H9 (cell line): ENCODE results near the gene ENPP6. TPM values are rescaled to one million over a fixed set of nuclear protein-coding genes. Genes with fewer than 3 reads are reported as not detected.

Source experiments
- DNase-seq: peaks from one replicate; pipeline ENCODE4 v3.0.0-alpha.2; 2017
- H2AFZ ChIP-seq: one replicate; pipeline ENCODE4 v1.6.1; 2013; ENCODE audit warnings: mild to moderate bottlenecking, low read length, control low read depth, moderate library complexity
- H2AK5ac ChIP-seq: 2 replicates; pipeline ENCODE4 v1.6.1; 2013; ENCODE audit warnings: low read length, control low read depth, mixed read lengths; ENCODE audit not compliant: insufficient read length
- H2BK120ac ChIP-seq: one replicate; pipeline ENCODE4 v1.6.1; 2013; ENCODE audit warnings: low read depth, mild to moderate bottlenecking, low read length, control low read depth, inconsistent platforms; ENCODE audit not compliant: poor library complexity, severe bottlenecking
- H2BK12ac ChIP-seq: 2 replicates; pipeline ENCODE4 v1.6.1; 2013; ENCODE audit warnings: low read length, control low read depth, mixed read lengths, low read depth; ENCODE audit not compliant: insufficient read length
- H2BK15ac ChIP-seq: 2 replicates; pipeline ENCODE4 v1.6.1; 2013; ENCODE audit warnings: low read depth, low read length, control low read depth
- H2BK20ac ChIP-seq: one replicate; pipeline ENCODE4 v1.6.1; 2013; ENCODE audit warnings: low read depth, mild to moderate bottlenecking, low read length, control low read depth, inconsistent platforms; ENCODE audit not compliant: poor library complexity, severe bottlenecking
- H2BK5ac ChIP-seq: 2 replicates; pipeline ENCODE4 v1.6.1; 2013; ENCODE audit warnings: low read length, control low read depth, mixed read lengths; ENCODE audit not compliant: insufficient read length
- H3K14ac ChIP-seq: 2 replicates; pipeline ENCODE4 v1.6.1; 2013; ENCODE audit warnings: low read length, control low read depth; ENCODE audit not compliant: insufficient read depth
- H3K18ac ChIP-seq: 2 replicates; pipeline ENCODE4 v1.6.1; 2013; ENCODE audit warnings: low read depth, mild to moderate bottlenecking, mixed read lengths, low read length, control low read depth; ENCODE audit not compliant: insufficient read length
- H3K23ac ChIP-seq: 2 replicates; pipeline ENCODE4 v1.6.1; 2013; ENCODE audit warnings: low read length, control low read depth, mixed read lengths, low read depth; ENCODE audit not compliant: insufficient read length
- H3K23me2 ChIP-seq: 2 replicates; pipeline ENCODE4 v1.6.1; 2013; ENCODE audit warnings: low read depth, mild to moderate bottlenecking, mixed read lengths, low read length, control low read depth; ENCODE audit not compliant: insufficient read length, poor library complexity, severe bottlenecking
- H3K27ac ChIP-seq: 2 replicates; pipeline ENCODE4 v1.5.1; 2013; ENCODE audit warnings: low read length, control low read depth, mixed read lengths, low read depth; ENCODE audit not compliant: insufficient read length
- H3K27me3 ChIP-seq: 2 replicates; pipeline ENCODE4 v1.6.1; 2013; ENCODE audit warnings: low read length, control low read depth, inconsistent platforms; ENCODE audit not compliant: insufficient read depth
- H3K4ac ChIP-seq: 2 replicates; pipeline ENCODE4 v1.6.1; 2013; ENCODE audit warnings: low read depth, mild to moderate bottlenecking, control low read depth, inconsistent platforms, low read length, moderate library complexity
- H3K4me1 ChIP-seq: 2 replicates; pipeline ENCODE4 v1.6.1; 2013; ENCODE audit warnings: low read length, control low read depth, inconsistent platforms; ENCODE audit not compliant: insufficient read depth
- H3K4me2 ChIP-seq: 2 replicates; pipeline ENCODE4 v1.6.1; 2013; ENCODE audit warnings: low read length, control low read depth, mixed read lengths; ENCODE audit not compliant: insufficient read length, insufficient read depth
- H3K56ac ChIP-seq: 2 replicates; pipeline ENCODE4 v1.6.1; 2013; ENCODE audit warnings: low read depth, mild to moderate bottlenecking, mixed read lengths, low read length, control low read depth; ENCODE audit not compliant: insufficient read length
- H3K79me1 ChIP-seq: 2 replicates; pipeline ENCODE4 v1.6.1; 2013; ENCODE audit warnings: low read depth, mild to moderate bottlenecking, moderate library complexity, low read length, control low read depth, inconsistent platforms; ENCODE audit not compliant: insufficient read depth, poor library complexity, severe bottlenecking
- H3K79me2 ChIP-seq: 2 replicates; pipeline ENCODE4 v1.6.1; 2013; ENCODE audit warnings: low read length, control low read depth, inconsistent platforms; ENCODE audit not compliant: insufficient read depth
- H3K9ac ChIP-seq: 2 replicates; pipeline ENCODE4 v1.6.1; 2013; ENCODE audit warnings: low read length, control low read depth, mixed read lengths; ENCODE audit not compliant: insufficient read length; ENCODE audit errors: extremely low read depth
- H3K9me3 ChIP-seq: one replicate; pipeline ENCODE4 v1.6.1; 2013; ENCODE audit warnings: low read depth, low read length, inconsistent platforms; ENCODE audit not compliant: control insufficient read depth
- H3T11ph ChIP-seq: one replicate; pipeline ENCODE4 v1.6.1; 2013; ENCODE audit warnings: mild to moderate bottlenecking, low read length, control low read depth, inconsistent platforms
- H4K20me1 ChIP-seq: one replicate; pipeline ENCODE4 v1.6.1; 2013; ENCODE audit not compliant: control insufficient read depth, insufficient read length, insufficient read depth
- H4K5ac ChIP-seq: 2 replicates; pipeline ENCODE4 v1.6.1; 2013; ENCODE audit warnings: low read depth, mild to moderate bottlenecking, mixed read lengths, low read length, control low read depth; ENCODE audit not compliant: insufficient read length
- H4K8ac ChIP-seq: replicated peaks from 2 replicates; pipeline ENCODE4 v1.6.1; 2013; ENCODE audit warnings: low read length, control low read depth, mixed read lengths, low read depth; ENCODE audit not compliant: insufficient read length
- H4K91ac ChIP-seq: 2 replicates; pipeline ENCODE4 v1.6.1; 2013; ENCODE audit warnings: low read depth, mild to moderate bottlenecking, moderate library complexity, mixed read lengths, low read length, control low read depth; ENCODE audit not compliant: insufficient read length
- H3K27ac Mint-ChIP-seq, 3 experiments: 2 replicates in 2 of 3; 3 replicates in 1 of 3; pipeline ENCODE4 v1.8.0; 2020 to 2021; ENCODE audit warnings: mixed read lengths in 3 of 3, mild to moderate bottlenecking in 1 of 3, moderate library complexity in 1 of 3
- H3K27me3 Mint-ChIP-seq: 2 replicates; pipeline ENCODE4 v1.8.0; 2021; ENCODE audit warnings: low read depth, mild to moderate bottlenecking, moderate library complexity, mixed read lengths
- H3K36me3 Mint-ChIP-seq, 3 experiments: 2 replicates in 2 of 3; 3 replicates in 1 of 3; pipeline ENCODE4 v1.8.0; 2020 to 2021; ENCODE audit warnings: low read depth in 3 of 3, mixed read lengths in 3 of 3; ENCODE audit not compliant: insufficient read depth in 1 of 3
- H3K4me1 Mint-ChIP-seq, 2 experiments: 2 replicates each; pipeline ENCODE4 v1.8.0; 2020; ENCODE audit warnings: mixed read lengths in 2 of 2
- H3K4me3 Mint-ChIP-seq, 2 experiments: 2 replicates in 1 of 2; 3 replicates in 1 of 2; pipeline ENCODE4 v1.8.0; 2020 to 2021; ENCODE audit warnings: mild to moderate bottlenecking in 2 of 2, mixed read lengths in 2 of 2, moderate library complexity in 1 of 2
- H3K9me3 Mint-ChIP-seq, 2 experiments: 2 replicates in 1 of 2; 3 replicates in 1 of 2; pipeline ENCODE4 v1.8.0; 2020; ENCODE audit warnings: mild to moderate bottlenecking in 2 of 2, mixed read lengths in 2 of 2, moderate library complexity in 1 of 2
- CTCF ChIP-seq: fragments of 200-600 bp; sonication (generic); conservative IDR thresholded peaks from 3 replicates; pipeline ENCODE4 v1.8.0; 2021; ENCODE audit warnings: antibody characterized with exemption, mild to moderate bottlenecking
- WGBS: extraction: QIAGEN DNeasy Blood & Tissue Kit; methylation state at CpG from one replicate; pipeline ENCODE4 v1.1.7; 2013; ENCODE audit warnings: missing lambda C conversion rate, low lambda C conversion rate, mixed read lengths; ENCODE audit not compliant: insufficient read length; ENCODE audit errors: extremely low coverage; 5-methylcytosine and 5-hydroxymethylcytosine counted together
- total RNA-seq: library from RNA; stranded (reverse); gene quantifications from 2 replicates; pipeline ENCODE4 v1.2.1, GENCODE V29; 2021

ENPP6 gene
- total RNA-seq, 1 experiment from 2014 or later, result not detected

DNA sequence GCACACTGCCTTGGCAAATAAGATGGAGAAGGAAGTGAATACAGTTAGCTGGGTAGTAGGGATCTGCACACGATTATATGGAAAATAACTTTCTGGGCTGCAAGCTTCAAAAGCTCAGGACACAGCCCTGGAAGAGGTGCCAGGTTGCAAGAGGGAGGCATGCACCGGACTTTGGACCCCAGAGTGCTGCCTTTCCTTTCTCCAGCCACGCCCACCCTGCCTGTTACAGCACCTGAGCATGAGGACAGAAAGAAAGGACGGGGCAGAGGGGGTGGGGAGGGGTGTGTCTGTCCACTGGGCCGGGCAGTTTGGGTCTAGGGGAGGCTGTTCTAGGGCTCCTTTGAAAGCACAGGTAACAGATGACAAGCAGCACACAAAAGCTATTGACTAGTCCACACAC, 152.8 kb downstream of the ENPP6 start:
- Histone ChIP-seq H4K91ac (no peak overlapping the region), H3K9ac (no peak overlapping the region), H3K79me2 (no peaks in the 10 kb centered on the region), H4K8ac (no peak overlapping the region), H3K18ac (no peak overlapping the region), H3K9me3 (no peaks in the 10 kb centered on the region), H3K23me2 (no peaks in the 10 kb centered on the region), H3K27me3 (no peaks in the 10 kb centered on the region), H4K5ac (no peak overlapping the region), H4K20me1 (no peaks in the 10 kb centered on the region), H3K4me2 (no peak overlapping the region), H2BK5ac (no peak overlapping the region), H3K4me1 (no peaks in the 10 kb centered on the region), H2AK5ac (no peak overlapping the region), H3K4ac (no peak overlapping the region), H2BK12ac (no peak overlapping the region), H3K23ac (no peak overlapping the region), H3K27ac (no peak overlapping the region), H3T11ph (no peak overlapping the region), H3K56ac (no peak overlapping the region), H3K79me1 (no peaks in the 10 kb centered on the region), H2BK15ac (no peak overlapping the region), H3K14ac (no peak overlapping the region), H2AFZ (no peak overlapping the region), H2BK20ac (no peak overlapping the region), H2BK120ac (no peak overlapping the region)
- DNase-seq, result no peak
- WGBS, result no CpG with 5 or more reads among the region's 5 CpGs
- no peaks in the 10 kb centered on the region for H3K36me3 Mint-ChIP-seq
- no peak overlapping the region for H3K27ac Mint-ChIP-seq
- peaks cover 9% of the 10 kb centered on the region in 2 experiments; a peak in 3 of 4 replicates for H3K4me1 Mint-ChIP-seq
- no peak for TF ChIP-seq CTCF
- no peaks in the 10 kb centered on the region for H3K9me3 Mint-ChIP-seq
- H3K27me3 Mint-ChIP-seq, result peaks cover 3% of the 10 kb centered on the region; the same call in 1 of the 2 replicates
- no peak overlapping the region for H3K4me3 Mint-ChIP-seq
